Activated naive CD8-positive, alpha-beta T cell treated with anti-CD3 and anti-CD28 coated beads, Interleukin-2, amount 50 U/mL, for 24 hours (primary cell): ENCODE data around the gene DPM3.
"Not testable (repeated sequence)": the region's sequence is repeated elsewhere in the genome, so short reads cannot be mapped to it uniquely, and the experiment has no call there.

ENCODE experiments used
- ATAC-seq: fragments of 150-1000 bp; cut with Tn5 transposase; one replicate; pipeline ENCODE4 v1.10.0; 2021
- DNase-seq: peaks from one replicate; pipeline ENCODE4 v3.0.0; 2021
- H3K27ac Mint-ChIP-seq: one replicate; pipeline ENCODE4 v1.8.0; 2021; ENCODE audit warnings: mild to moderate bottlenecking, mixed read lengths
- H3K27me3 Mint-ChIP-seq: one replicate; pipeline ENCODE4 v1.8.0; 2021; ENCODE audit warnings: mixed read lengths
- H3K36me3 Mint-ChIP-seq: one replicate; pipeline ENCODE4 v1.8.0; 2021; ENCODE audit warnings: low read depth, mixed read lengths
- H3K4me1 Mint-ChIP-seq: one replicate; pipeline ENCODE4 v1.8.0; 2021; ENCODE audit warnings: mixed read lengths
- H3K4me3 Mint-ChIP-seq: one replicate; pipeline ENCODE4 v1.8.0; 2021; ENCODE audit warnings: mild to moderate bottlenecking, moderate library complexity, mixed read lengths
- H3K9me3 Mint-ChIP-seq: one replicate; pipeline ENCODE4 v1.8.0; 2021; ENCODE audit warnings: mixed read lengths

The DPM3 gene, protein sequence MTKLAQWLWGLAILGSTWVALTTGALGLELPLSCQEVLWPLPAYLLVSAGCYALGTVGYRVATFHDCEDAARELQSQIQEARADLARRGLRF

DNA sequence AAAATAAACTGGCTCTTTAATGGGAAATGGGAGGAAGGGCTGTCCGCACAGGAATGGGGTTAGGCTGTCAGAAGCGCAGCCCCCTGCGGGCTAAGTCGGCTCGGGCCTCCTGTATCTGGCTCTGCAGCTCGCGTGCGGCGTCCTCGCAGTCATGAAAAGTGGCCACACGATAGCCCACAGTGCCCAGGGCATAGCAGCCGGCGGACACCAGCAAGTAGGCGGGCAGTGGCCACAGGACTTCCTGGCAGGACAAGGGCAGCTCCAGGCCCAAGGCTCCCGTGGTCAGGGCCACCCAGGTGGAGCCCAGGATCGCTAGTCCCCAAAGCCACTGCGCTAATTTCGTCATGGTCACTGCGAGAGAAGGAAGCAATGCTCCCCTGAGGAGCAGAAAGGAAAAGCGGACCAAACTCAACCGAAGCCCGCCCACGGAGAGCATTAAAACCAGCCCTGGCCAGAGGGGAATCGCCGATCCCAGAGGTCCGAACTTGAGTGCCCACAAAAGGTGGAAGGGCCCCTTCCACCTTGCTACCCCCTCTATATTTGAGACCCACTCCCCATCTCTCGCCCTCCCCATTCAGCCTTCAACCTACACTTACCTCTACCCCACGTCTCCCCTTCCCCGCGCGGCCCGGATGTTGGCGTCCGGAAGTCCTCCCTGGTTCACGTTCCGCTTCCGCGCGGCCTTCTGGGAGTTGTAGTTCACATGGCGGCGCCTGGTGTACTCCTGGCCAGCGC, at the start of gene DPM3:
Gene DPM3 (minus strand): TSS at position 637 of the 735 bp plus-strand sequence. CDS start 291 bp downstream, at position 346.
- Mint-ChIP-seq H3K9me3 (no peaks in the 10 kb centered on the region), H3K36me3 (peaks cover 21% of the 10 kb centered on the region), H3K4me3 (peak within 1 kb of the TSS; percentile 99), H3K4me1 (peaks cover 41% of the 10 kb centered on the region), H3K27ac (peak within 1 kb of the TSS; percentile 91), H3K27me3 (no peaks in the 10 kb centered on the region)
- DNase-seq: peak; percentile 93
- peak; percentile 75 for ATAC-seq

DNA sequence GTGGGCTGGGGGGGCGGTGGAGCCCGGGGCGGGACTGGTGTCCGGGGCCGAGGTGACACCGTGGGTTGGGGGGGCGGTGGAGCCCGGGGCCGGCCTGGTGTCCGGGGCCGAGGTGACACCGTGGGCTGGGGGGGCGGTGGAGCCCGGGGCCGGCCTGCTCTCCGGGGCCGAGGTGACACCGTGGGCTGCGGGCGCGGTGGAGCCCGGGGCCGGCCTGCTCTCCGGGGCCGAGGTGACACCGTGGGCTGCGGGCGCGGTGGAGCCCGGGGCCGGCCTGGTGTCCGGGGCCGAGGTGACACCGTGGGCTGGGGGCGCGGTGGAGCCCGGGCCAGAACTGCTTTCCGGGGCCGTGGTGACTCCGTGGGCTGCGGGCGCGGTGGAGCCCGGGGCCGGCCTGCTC, 49.6 kb upstream of the DPM3 start:
- H3K27ac Mint-ChIP-seq, ATAC-seq: not testable (repeated sequence)
- H3K4me1 Mint-ChIP-seq: peaks cover 25% of the 10 kb centered on the region

DNA sequence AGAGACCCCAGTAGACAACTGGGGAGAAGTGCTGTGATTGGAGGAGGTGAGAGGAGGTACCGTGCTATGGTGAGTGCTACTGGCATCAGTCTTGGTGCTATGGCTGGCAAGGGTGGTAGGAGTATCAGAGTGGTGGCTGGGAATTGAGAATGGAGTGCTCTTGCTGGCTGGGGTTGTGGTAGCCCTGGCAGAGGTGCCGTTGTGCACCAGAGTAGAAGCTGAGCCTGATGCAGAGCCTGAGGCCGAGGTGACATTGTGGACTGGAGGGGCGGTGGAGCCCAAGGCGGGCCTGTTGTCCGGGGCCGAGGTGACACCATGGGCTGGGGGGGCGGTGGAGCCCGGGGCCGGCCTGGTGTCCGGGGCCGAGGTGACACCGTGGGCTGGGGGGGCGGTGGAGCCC, 47.9 kb upstream of the DPM3 start:
- Mint-ChIP-seq H3K4me1 (peaks cover 12% of the 10 kb centered on the region), H3K36me3 (peaks cover 2% of the 10 kb centered on the region), H3K27ac (peak overlapping the region; percentile 87), H3K4me3 (peak overlapping the region; percentile 27), H3K9me3 (no peaks in the 10 kb centered on the region), H3K27me3 (no peaks in the 10 kb centered on the region)
- no peak for ATAC-seq
- no peak for DNase-seq

More for the DNA sequence above, 49.6 kb upstream of the DPM3 start:
- DNase-seq, H3K9me3 Mint-ChIP-seq, H3K36me3 Mint-ChIP-seq, H3K27me3 Mint-ChIP-seq, H3K4me3 Mint-ChIP-seq: not testable (repeated sequence)

DNA sequence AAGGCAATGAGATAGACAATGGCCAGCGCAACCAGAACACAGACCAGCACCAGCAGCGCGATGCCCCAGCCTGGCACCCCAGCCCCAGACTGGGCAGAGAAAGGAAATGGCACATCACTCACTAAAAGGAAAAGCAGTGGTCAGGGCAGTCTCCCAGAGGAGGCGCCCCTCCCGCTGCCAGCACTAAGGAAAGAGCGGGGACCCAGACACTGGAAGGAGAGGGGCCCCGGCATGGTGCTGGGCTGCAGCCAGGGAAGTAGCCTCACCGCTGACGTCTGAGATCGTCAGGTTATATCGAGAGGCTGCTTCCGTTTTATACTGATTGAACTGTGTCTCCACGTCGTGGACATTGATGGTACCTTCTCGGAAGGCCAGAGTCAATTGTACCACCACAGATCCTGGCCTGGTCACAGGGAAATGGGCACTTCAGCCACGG, 47.1 kb upstream of the DPM3 start:
- Mint-ChIP-seq H3K36me3 (peaks cover 2% of the 10 kb centered on the region), H3K27ac (no peak overlapping the region), H3K27me3 (no peaks in the 10 kb centered on the region), H3K4me1 (peaks cover 9% of the 10 kb centered on the region), H3K4me3 (no peak overlapping the region), H3K9me3 (no peaks in the 10 kb centered on the region)
- DNase-seq (no peak), ATAC-seq (peak; percentile 12)

DNA sequence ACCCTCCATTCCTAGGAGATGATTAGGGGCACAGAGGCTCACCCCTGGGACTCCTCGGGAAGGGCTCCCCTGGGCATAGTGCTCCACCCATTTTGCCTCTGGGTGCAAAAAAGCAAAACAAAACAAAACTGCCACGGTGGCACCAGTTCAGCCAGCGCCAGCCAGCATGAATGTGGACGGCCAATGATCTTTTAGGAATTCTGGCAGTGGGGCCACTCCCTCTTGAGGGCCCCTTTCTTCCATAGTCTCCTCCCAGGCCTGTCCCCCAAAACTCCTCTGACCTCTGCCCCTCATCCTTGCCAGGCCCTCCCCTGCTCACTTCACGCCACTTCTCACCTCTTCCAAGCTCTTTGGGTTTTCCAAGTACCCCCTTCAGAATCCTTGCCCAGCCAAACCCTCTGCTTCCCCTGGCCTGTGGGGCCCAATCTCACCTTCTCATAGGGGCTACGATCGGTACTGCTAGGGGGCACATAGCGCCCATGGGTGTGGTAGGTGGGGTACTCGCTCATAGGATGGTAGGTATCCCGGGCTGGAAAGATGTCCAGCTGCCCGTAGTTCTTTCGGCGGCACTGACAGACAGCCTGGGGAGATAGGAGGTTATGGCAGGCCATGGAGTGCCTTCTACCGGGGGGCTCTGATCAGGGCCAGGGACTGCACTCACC, 46.6 kb upstream of the DPM3 start:
- Mint-ChIP-seq H3K9me3 (no peaks in the 10 kb centered on the region), H3K36me3 (peaks cover 2% of the 10 kb centered on the region)
- no peak for ATAC-seq

DNA sequence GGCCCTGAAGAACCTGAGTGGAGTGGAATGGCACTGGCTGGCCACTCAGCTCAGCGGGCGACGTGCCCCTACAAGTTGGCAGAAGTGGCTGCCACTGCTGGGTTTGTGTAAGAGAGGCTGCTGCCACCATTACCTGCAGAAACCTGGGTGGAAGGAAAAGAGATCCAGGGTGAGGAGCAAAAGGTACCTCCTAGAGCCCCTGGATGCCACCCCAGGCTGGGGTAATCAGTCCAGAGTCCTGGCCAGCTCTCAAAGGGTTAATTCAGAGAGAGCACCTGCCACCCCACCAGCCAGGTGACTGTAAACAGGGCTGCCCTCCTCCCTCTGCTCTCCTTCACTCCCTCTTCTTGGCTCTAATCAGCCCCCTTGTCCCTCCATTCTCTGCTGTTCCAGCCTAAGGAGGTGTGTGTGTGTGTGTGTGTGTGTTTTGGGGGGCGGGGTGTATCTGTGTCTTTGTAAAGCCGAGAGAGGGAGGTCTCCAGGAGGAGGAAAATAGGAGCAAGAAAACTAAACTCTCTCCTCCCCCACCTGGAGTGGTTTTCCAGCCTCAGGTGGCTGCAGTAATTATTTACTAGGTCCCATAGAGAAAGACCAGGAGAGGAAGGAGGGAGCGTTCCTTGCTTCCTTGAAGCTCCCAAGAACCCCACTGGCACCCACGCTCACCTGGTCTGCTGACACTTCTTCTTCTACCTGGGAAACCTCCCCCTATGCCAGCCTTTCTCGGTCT, 45.9 kb upstream of the DPM3 start:
- no peak overlapping the region for H3K27ac Mint-ChIP-seq
- H3K9me3 Mint-ChIP-seq: no peaks in the 10 kb centered on the region
- H3K4me3 Mint-ChIP-seq: no peak overlapping the region
- H3K36me3 Mint-ChIP-seq: peaks cover 3% of the 10 kb centered on the region
- H3K27me3 Mint-ChIP-seq: no peaks in the 10 kb centered on the region
- peaks cover 2% of the 10 kb centered on the region for H3K4me1 Mint-ChIP-seq
- DNase-seq (no peak), ATAC-seq (no peak)

More for the DNA sequence above, 46.6 kb upstream of the DPM3 start:
- H3K4me3 Mint-ChIP-seq: no peak overlapping the region
- no peak for DNase-seq
- H3K27me3 Mint-ChIP-seq: no peaks in the 10 kb centered on the region
- no peak overlapping the region for H3K27ac Mint-ChIP-seq
- H3K4me1 Mint-ChIP-seq: peaks cover 4% of the 10 kb centered on the region

DNA sequence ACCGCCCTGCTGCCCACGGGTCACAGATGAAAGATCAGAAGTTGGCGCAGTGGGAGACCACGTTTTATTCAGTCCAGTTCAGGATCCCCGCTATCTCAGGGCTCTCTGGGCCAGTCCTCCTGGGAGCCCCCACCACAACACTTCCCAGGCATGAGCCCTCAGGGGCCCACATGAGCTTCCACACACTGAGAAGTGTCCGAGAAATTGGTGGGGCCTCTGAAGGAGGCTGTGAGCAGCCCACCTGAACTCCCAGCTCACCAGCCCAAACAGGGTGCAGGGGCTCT, 45.4 kb upstream of the DPM3 start:
- Mint-ChIP-seq H3K27ac (no peak overlapping the region), H3K27me3 (no peaks in the 10 kb centered on the region), H3K36me3 (peaks cover 4% of the 10 kb centered on the region), H3K4me3 (no peak overlapping the region), H3K9me3 (no peaks in the 10 kb centered on the region), H3K4me1 (peaks cover 2% of the 10 kb centered on the region)
- ATAC-seq (no peak), DNase-seq (no peak)

DNA sequence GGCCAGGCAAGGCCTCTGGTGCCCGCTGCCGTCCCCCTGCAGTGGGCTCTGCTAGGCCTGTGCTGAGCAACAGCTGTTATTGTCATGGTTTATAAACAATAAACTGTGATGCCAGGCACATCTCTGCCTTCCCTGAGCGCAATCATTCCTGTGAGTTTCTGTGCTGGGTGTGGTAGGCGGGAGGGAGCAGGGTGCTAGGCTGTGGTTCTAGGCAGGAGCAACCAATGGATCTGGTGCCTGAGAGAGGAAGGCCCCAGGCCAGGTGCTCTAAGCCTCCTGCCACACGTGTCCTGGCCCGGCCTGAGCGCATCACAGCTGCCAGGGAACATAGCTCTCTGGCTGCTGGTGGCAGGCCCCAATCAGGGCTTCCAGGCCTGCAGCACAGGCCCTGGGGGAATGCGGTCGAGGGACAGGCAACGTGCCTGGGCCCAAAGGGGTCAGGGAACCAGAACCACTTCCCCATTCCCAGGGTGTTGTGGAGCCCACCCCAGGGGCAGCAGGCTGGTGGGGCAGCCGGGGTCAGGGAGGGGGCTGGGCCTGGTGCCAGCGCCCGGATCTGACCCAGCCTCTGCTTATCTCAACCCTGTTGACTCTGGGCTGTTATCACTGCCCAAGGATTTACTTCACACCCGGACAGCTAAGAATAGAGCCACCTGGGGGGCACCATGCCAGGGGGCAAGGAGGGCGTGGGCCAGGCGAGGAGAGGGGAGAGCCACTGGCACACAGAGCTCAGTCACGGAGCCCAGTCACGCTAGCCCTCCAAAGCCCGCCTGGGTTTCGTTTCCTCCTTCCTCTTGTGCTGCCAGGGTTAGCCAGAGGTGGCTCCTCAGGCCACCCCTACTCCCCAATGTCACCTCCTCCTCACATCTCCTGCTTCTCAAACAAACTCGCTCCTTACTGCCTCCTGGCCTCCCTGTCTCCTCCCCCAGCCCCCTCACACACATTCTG, 44.8 kb upstream of the DPM3 start:
- Mint-ChIP-seq H3K27ac (no peak overlapping the region), H3K36me3 (peaks cover 4% of the 10 kb centered on the region), H3K4me3 (no peak overlapping the region), H3K9me3 (no peaks in the 10 kb centered on the region), H3K27me3 (no peaks in the 10 kb centered on the region), H3K4me1 (peaks cover 2% of the 10 kb centered on the region)
- DNase-seq (no peak), ATAC-seq (no peak)

DNA sequence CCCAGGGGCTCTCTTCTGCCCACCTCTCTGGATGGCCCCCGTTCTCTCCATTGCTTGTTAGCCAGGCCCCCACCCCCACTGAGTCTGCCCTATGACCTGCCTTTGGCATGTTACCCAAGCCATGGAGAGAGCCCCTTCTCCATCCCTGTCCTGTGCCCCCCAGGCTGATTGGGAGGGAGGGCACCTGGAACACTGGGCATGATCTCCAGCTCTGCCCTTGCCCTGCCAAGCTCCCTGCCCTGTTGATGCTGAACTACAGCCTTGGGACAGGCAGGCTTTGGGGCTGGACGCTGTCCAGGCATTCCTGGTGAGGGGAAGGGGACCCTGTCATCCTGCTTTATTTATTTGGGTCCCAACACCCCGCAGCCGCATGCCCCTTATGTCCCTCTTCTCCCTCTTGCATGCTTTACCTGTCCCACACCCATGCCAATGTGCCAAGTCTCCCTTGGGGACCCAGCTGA, 44.0 kb upstream of the DPM3 start:
- Mint-ChIP-seq H3K27me3 (no peaks in the 10 kb centered on the region), H3K4me3 (no peak overlapping the region), H3K36me3 (peaks cover 4% of the 10 kb centered on the region), H3K4me1 (peaks cover 2% of the 10 kb centered on the region), H3K27ac (no peak overlapping the region), H3K9me3 (no peaks in the 10 kb centered on the region)
- ATAC-seq (no peak), DNase-seq (no peak)

DNA sequence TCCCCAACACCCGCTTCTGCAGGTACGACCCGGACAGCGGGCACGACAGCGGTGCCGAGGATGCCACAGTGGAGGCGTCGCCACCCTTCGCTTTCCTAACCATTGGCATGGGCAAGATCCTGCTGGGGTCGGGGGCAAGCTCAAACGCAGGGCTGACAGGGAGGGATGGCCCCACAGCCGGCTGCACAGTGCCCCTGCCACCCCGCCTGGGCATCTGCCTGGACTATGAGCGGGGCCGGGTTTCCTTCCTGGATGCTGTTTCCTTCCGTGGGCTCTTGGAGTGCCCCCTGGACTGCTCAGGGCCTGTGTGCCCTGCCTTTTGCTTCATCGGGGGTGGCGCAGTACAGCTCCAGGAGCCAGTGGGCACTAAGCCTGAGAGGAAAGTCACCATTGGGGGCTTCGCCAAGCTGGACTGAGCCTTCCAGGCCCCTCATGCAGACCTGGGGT, 43.5 kb upstream of the DPM3 start:
- Mint-ChIP-seq H3K27me3 (no peaks in the 10 kb centered on the region), H3K27ac (no peak overlapping the region), H3K4me3 (no peak overlapping the region), H3K9me3 (no peaks in the 10 kb centered on the region), H3K36me3 (peaks cover 4% of the 10 kb centered on the region), H3K4me1 (peaks cover 2% of the 10 kb centered on the region)
- DNase-seq: no peak
- no peak for ATAC-seq

DNA sequence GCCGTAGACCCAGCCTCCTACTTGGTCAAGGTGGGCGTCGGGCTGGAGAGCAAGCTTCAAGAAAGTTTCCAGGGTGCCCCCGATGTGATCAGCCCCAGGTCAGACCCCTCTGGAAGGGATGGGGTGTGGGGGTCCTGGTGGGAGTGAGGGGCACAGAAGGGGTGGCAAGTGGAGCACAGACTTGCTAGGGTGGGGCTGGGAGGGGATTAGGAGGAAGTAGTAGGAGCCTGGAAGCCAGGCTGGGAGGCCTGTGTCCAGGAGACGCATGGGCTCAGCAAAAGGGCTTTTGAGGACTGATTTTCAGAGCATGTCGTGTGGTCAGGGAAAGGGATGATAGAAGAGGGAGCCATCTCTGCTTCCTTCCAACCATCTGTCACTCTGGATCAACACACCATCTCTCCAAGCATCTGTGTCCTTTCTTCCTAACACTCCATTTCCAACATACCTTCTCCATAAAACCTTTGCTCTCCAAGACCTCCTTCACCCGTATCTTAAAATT, 41.8 kb upstream of the DPM3 start:
- Mint-ChIP-seq H3K36me3 (peaks cover 2% of the 10 kb centered on the region), H3K4me1 (peaks cover under 1% of the 10 kb centered on the region), H3K9me3 (no peaks in the 10 kb centered on the region), H3K4me3 (no peak overlapping the region), H3K27me3 (no peaks in the 10 kb centered on the region), H3K27ac (no peak overlapping the region)
- DNase-seq: no peak
- no peak for ATAC-seq

DNA sequence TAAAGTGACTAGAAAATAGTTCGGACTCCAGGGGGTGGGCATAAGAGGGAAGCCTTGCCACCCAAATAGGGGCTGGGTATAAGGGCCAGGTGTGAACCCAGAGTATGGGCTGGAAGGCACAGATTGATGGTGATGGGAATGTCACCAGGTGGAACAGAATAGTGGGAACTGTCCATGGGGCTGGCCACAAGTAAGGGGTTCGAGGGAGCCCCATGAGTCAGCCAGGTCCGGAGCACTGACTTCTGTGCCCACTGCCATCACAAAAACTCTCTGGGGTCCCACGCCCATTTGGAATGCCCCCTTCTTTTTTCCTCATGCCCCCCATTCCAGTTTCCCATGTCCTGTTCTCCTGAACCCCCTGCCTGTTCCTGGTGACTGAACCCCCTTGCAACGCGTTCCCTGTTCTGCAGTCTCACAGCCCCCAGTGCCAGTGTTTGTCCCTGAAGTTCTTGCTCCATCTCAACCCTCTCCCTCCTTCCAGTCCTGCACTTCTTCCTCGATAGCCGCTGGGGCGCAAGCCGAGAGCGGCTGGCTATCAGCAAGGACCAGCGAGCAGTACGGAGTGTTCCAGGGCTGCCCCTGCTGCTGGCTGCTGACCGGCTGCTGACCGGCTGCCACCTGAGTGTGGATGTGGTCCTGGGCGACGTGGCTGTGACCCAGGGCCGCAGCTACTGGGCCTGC, 41.2 kb upstream of the DPM3 start:
- Mint-ChIP-seq H3K27ac (no peak overlapping the region), H3K36me3 (peaks cover 2% of the 10 kb centered on the region), H3K4me3 (no peak overlapping the region)

More for the DNA sequence above, 41.2 kb upstream of the DPM3 start:
- Mint-ChIP-seq H3K27me3 (no peaks in the 10 kb centered on the region), H3K4me1 (peaks cover 6% of the 10 kb centered on the region), H3K9me3 (no peaks in the 10 kb centered on the region)
- ATAC-seq (no peak), DNase-seq (no peak)
